IMR-90 (cell line): ENCODE results near the gene GLRA3. TPM values are rescaled to one million over a fixed set of nuclear protein-coding genes. Genes with fewer than 3 reads are reported as not detected.

ENCODE experiments used
- ATAC-seq: fragments of 200-7000 bp; cut with Tn5 transposase; 2 replicates; pipeline ENCODE4 v1.9.1; 2020; ENCODE audit warnings: low read depth, mild to moderate bottlenecking, moderate library complexity
- BruUV-seq: library from RNA; stranded (reverse); fragments of 400-500 nt; replicated peaks from 2 replicates; lab custom pipeline; 2021; lab: Mats Ljungman, UMichigan
- CTCF ChIA-PET: fragments of 300-600 bp; formaldehyde crosslinking; extraction: SDS; loops from one replicate; lab custom pipeline; 2021; ENCODE audit warnings: antibody characterized with exemption; lab: Yijun Ruan, JAX
- POLR2A ChIA-PET: fragments of 300-600 bp; sonication (Branson Sonifier 250); formaldehyde crosslinking; loops from one replicate; lab custom pipeline; 2022; ENCODE audit warnings: antibody characterized with exemption; ENCODE audit not compliant: unreplicated experiment; lab: Charles Lee
- DNase-seq: peaks from one replicate; pipeline ENCODE4 v3.0.0; 2013
- H2AFZ ChIP-seq: replicated peaks from 2 replicates; pipeline ENCODE3; 2013; ENCODE audit warnings: low read length, mild to moderate bottlenecking; ENCODE audit not compliant: poor library complexity
- H2AK5ac ChIP-seq: 2 replicates; pipeline ENCODE4 v1.6.1; 2013; ENCODE audit warnings: low read depth, low read length, inconsistent platforms
- H2AK9ac ChIP-seq: replicated peaks from 2 replicates; pipeline ENCODE3; 2013; ENCODE audit warnings: mild to moderate bottlenecking, low read depth, low read length, moderate library complexity; ENCODE audit not compliant: poor library complexity
- H2BK120ac ChIP-seq: 2 replicates; pipeline ENCODE4 v1.6.1; 2013; ENCODE audit warnings: low read depth, low read length, inconsistent platforms
- H2BK15ac ChIP-seq: 3 replicates; pipeline ENCODE4 v1.6.1; 2013; ENCODE audit warnings: low read depth, low read length, inconsistent platforms
- H2BK20ac ChIP-seq: 2 replicates; pipeline ENCODE4 v1.6.1; 2013; ENCODE audit warnings: low read depth, mild to moderate bottlenecking, inconsistent platforms, low read length, moderate library complexity
- H2BK5ac ChIP-seq: 2 replicates; pipeline ENCODE4 v1.6.1; 2013; ENCODE audit warnings: mild to moderate bottlenecking, low read depth, low read length, inconsistent platforms; ENCODE audit not compliant: poor library complexity, severe bottlenecking
- H3K14ac ChIP-seq: replicated peaks from 2 replicates; pipeline ENCODE4 v1.6.1; 2013; ENCODE audit warnings: low read depth, low read length, inconsistent platforms
- H3K18ac ChIP-seq: 2 replicates; pipeline ENCODE4 v1.6.1; 2013; ENCODE audit warnings: low read depth, low read length, control low read depth
- H3K23ac ChIP-seq: 2 replicates; pipeline ENCODE4 v1.6.1; 2013; ENCODE audit warnings: low read depth, low read length, inconsistent platforms
- H3K27ac ChIP-seq: 2 replicates; pipeline ENCODE4 v1.5.1; 2013; ENCODE audit warnings: mild to moderate bottlenecking, control low read depth, low read length; ENCODE audit not compliant: insufficient read depth
- H3K27me3 ChIP-seq: 2 replicates; pipeline ENCODE4 v1.6.1; 2013; ENCODE audit warnings: low read length; ENCODE audit not compliant: control insufficient read depth, insufficient read depth
- H3K36me3 ChIP-seq: 2 replicates; pipeline ENCODE4 v1.6.1; 2013; ENCODE audit warnings: low read length, mixed read lengths; ENCODE audit not compliant: control insufficient read depth, insufficient read depth
- H3K4ac ChIP-seq: 2 replicates; pipeline ENCODE4 v1.6.1; 2013; ENCODE audit warnings: low read depth, low read length, inconsistent platforms
- H3K4me1 ChIP-seq: 2 replicates; pipeline ENCODE4 v1.6.1; 2013; ENCODE audit warnings: low read length, mixed read lengths; ENCODE audit not compliant: control insufficient read depth, insufficient read depth
- H3K4me2 ChIP-seq: 2 replicates; pipeline ENCODE4 v1.6.1; 2013; ENCODE audit warnings: low read depth, mild to moderate bottlenecking, control low read depth, low read length, moderate library complexity
- H3K4me3 ChIP-seq: 2 replicates; pipeline ENCODE4 v1.5.1; 2013; ENCODE audit warnings: low read depth, mild to moderate bottlenecking, control low read depth, low read length, moderate library complexity; ENCODE audit not compliant: insufficient read depth
- H3K56ac ChIP-seq: 2 replicates; pipeline ENCODE4 v1.6.1; 2013; ENCODE audit warnings: low read length, inconsistent platforms; ENCODE audit not compliant: insufficient read depth; ENCODE audit errors: extremely low read depth
- H3K79me1 ChIP-seq, 2 experiments: 2 replicates each; pipeline ENCODE4 v1.6.1; 2013; ENCODE audit warnings: low read length in 2 of 2, inconsistent platforms in 1 of 2, low read depth in 1 of 2
- H3K9ac ChIP-seq: 2 replicates; pipeline ENCODE4 v1.6.1; 2013; ENCODE audit warnings: low read depth, low read length, control low read depth
- H3K9me1 ChIP-seq: 2 replicates; pipeline ENCODE4 v1.6.1; 2013; ENCODE audit warnings: low read length, inconsistent platforms; ENCODE audit not compliant: insufficient read depth
- H3K9me3 ChIP-seq: 2 replicates; pipeline ENCODE4 v1.6.1; 2013; ENCODE audit warnings: low read length; ENCODE audit not compliant: control insufficient read depth, insufficient read depth
- H4K20me1 ChIP-seq: 2 replicates; pipeline ENCODE4 v1.6.1; 2013; ENCODE audit warnings: low read length, inconsistent platforms; ENCODE audit not compliant: insufficient read depth
- H4K5ac ChIP-seq: 2 replicates; pipeline ENCODE4 v1.6.1; 2013; ENCODE audit warnings: mild to moderate bottlenecking, low read depth, low read length, control low read depth
- H4K8ac ChIP-seq, 2 experiments: 2 replicates each; pipeline ENCODE4 v1.6.1; 2013; ENCODE audit warnings: low read depth in 2 of 2, low read length in 2 of 2, control low read depth in 1 of 2, inconsistent platforms in 1 of 2
- H4K91ac ChIP-seq: 2 replicates; pipeline ENCODE4 v1.6.1; 2013; ENCODE audit warnings: low read depth, low read length, inconsistent platforms; ENCODE audit not compliant: insufficient read depth
- FOS ChIP-seq: fragments of 150-350 bp; IDR thresholded peaks from 2 replicates; pipeline ENCODE4 v1.6.1; 2016; ENCODE audit warnings: low read depth, low read length
- MXI1 ChIP-seq: IDR thresholded peaks from 2 replicates; pipeline ENCODE4 v1.6.1; 2012; ENCODE audit warnings: low read depth, mild to moderate bottlenecking, low read length, moderate library complexity, borderline replicate concordance
- POLR2A ChIP-seq: IDR thresholded peaks from 2 replicates; pipeline ENCODE4 v1.6.1; 2012; ENCODE audit warnings: mild to moderate bottlenecking, low read depth, low read length
- RAD21 ChIP-seq: IDR thresholded peaks from 2 replicates; pipeline ENCODE4 v1.6.1; 2012; ENCODE audit warnings: low read length, improper control_type of control experiment
- RCOR1 ChIP-seq: IDR thresholded peaks from 2 replicates; pipeline ENCODE4 v1.6.1; 2012; ENCODE audit warnings: mild to moderate bottlenecking, low read length, improper control_type of control experiment; ENCODE audit not compliant: insufficient replicate concordance
- RFX5 ChIP-seq: IDR thresholded peaks from 2 replicates; pipeline ENCODE4 v1.8.0; 2012; ENCODE audit warnings: low read depth, mild to moderate bottlenecking, low read length, moderate library complexity
- WGBS, 2 experiments: methylation state at CpG; one replicate each; pipeline versions ENCODE4 v1.1.5 to v1.1.7; 2013; ENCODE audit warnings: missing lambda C conversion rate in 2 of 2; ENCODE audit not compliant: insufficient read length in 1 of 2; ENCODE audit errors: extremely low coverage in 2 of 2; 5-methylcytosine and 5-hydroxymethylcytosine counted together
- dilution Hi-C: fragments of 300-500 bp; cut with HindIII; formaldehyde crosslinking; loops from one replicate; pipeline ENCODE4 v1.14.3; 2018; ENCODE audit warnings: low sequenced_read_pairs; ENCODE audit not compliant: unreplicated experiment
- in situ Hi-C: fragments of 300-500 bp; cut with MboI; formaldehyde crosslinking; loops from 3 replicates; pipeline ENCODE4 v1.14.3; 2019; ENCODE audit warnings: low sequenced_read_pairs, inconsistent platforms, mixed read lengths
- intact Hi-C: fragments of 100-400 bp; cut with micrococcal nuclease; formaldehyde crosslinking; loops from 2 replicates; pipeline ENCODE4 v1.10.0; 2022
- polyA plus RNA-seq, 3 experiments: library from polyadenylated mRNA; depleted of rRNA; stranded (reverse); fragments of >200 nt; gene quantifications; 2 replicates each; pipeline ENCODE4 v1.2.3, GENCODE V29; 2012; ENCODE audit warnings: low replicate concordance in 1 of 3
- total RNA-seq: library from RNA; depleted of rRNA; stranded (reverse); fragments of >200 nt; gene quantifications from 2 replicates; pipeline ENCODE4 v1.2.3, GENCODE V29; 2012

The GLRA3 gene
- total and polyA plus RNA-seq, 2 of the 4 experiments (the other 2 are of a cell fraction) = not detected

- Histone ChIP-seq H3K4ac (no peak overlapping the region), H3K9me3 (no peaks in the 10 kb centered on the region), H3K27me3 (no peaks in the 10 kb centered on the region), H3K4me2 (no peak overlapping the region), H3K27ac (no peak overlapping the region), H3K14ac (no peak overlapping the region), H3K36me3 (no peaks in the 10 kb centered on the region), H3K79me1 (no peaks in the 10 kb centered on the region), H4K91ac (no peak overlapping the region), H4K5ac (no peak overlapping the region), H4K20me1 (no peaks in the 10 kb centered on the region), H2AFZ (no peak overlapping the region), H3K9ac (no peak overlapping the region), H2BK20ac (no peak overlapping the region), H3K4me1 (no peaks in the 10 kb centered on the region), H3K9me1 (no peaks in the 10 kb centered on the region), H2BK120ac (no peak overlapping the region), H2AK5ac (no peak overlapping the region), H3K4me3 (no peak overlapping the region), H3K56ac (no peak overlapping the region), H2BK15ac (no peak overlapping the region), H3K23ac (no peak overlapping the region), H2AK9ac (no peak overlapping the region), H2BK5ac (no peak overlapping the region), H3K18ac (no peak overlapping the region), H4K8ac (no peak overlapping the region)
- dilution Hi-C loops = no loop called here
- no CpG with 5 or more reads among the region's 4 CpGs for WGBS, 2 experiments
- TF ChIP-seq FOS = no peak
- TF ChIP-seq MXI1 = no peak
- TF ChIP-seq RFX5 = no peak
- no peak for TF ChIP-seq RCOR1
- TF ChIP-seq POLR2A = no peak
- TF ChIP-seq RAD21 = no peak
- intact Hi-C loops = no loop called here
- no TSS peak for BruUV-seq
- CTCF ChIA-PET = no interaction called here
- no peak for DNase-seq
- ATAC-seq = no peak
- in situ Hi-C loops = no loop called here
- POLR2A ChIA-PET = no interaction called here
Observed at GRCh38 chr4:174654634-174655033, 174.4 kb downstream of the GLRA3 start.
